KMS-11 (cell line): ENCODE data around the gene ZNHIT2.

Experiments used
- H2AFZ ChIP-seq: fragments of 200-600 bp; sonication (generic); 2 replicates; pipeline ENCODE4 v1.6.1; 2016; ENCODE audit warnings: antibody characterized with exemption, mixed run types, low read depth
- H3K27ac ChIP-seq: fragments of 200-600 bp; sonication (generic); 2 replicates; pipeline ENCODE4 v1.6.1; 2016; ENCODE audit warnings: mild to moderate bottlenecking, mixed run types
- H3K27me3 ChIP-seq: fragments of 200-600 bp; sonication (generic); 2 replicates; pipeline ENCODE4 v1.6.1; 2017; ENCODE audit warnings: mild to moderate bottlenecking, low read depth, mixed run types, moderate library complexity; ENCODE audit not compliant: insufficient read depth
- H3K36me3 ChIP-seq: fragments of 200-600 bp; sonication (generic); 2 replicates; pipeline ENCODE4 v1.6.1; 2017; ENCODE audit warnings: mild to moderate bottlenecking, mixed run types; ENCODE audit not compliant: insufficient read depth
- H3K4me1 ChIP-seq: fragments of 200-600 bp; sonication (generic); 2 replicates; pipeline ENCODE4 v1.6.1; 2016; ENCODE audit warnings: mild to moderate bottlenecking, low read depth, mixed run types; ENCODE audit not compliant: poor library complexity, severe bottlenecking
- H3K4me2 ChIP-seq: fragments of 200-600 bp; sonication (generic); 2 replicates; pipeline ENCODE4 v1.7.0; 2016; ENCODE audit warnings: mild to moderate bottlenecking, mixed run types
- H3K4me3 ChIP-seq: fragments of 200-600 bp; sonication (generic); IDR thresholded peaks from 2 replicates; pipeline ENCODE4 v1.6.1; 2017; ENCODE audit warnings: low read depth, low read length, mixed read lengths; ENCODE audit not compliant: insufficient read depth
- H3K79me2 ChIP-seq: fragments of 200-600 bp; sonication (generic); 2 replicates; pipeline ENCODE4 v1.6.1; 2016; ENCODE audit warnings: low read depth, mixed run types; ENCODE audit not compliant: insufficient read depth
- H3K9ac ChIP-seq: fragments of 200-600 bp; sonication (generic); 2 replicates; pipeline ENCODE4 v1.6.1; 2016; ENCODE audit warnings: mild to moderate bottlenecking, mixed run types
- H4K20me1 ChIP-seq: fragments of 200-600 bp; sonication (generic); 2 replicates; pipeline ENCODE4 v1.6.1; 2016; ENCODE audit warnings: mild to moderate bottlenecking, mixed run types; ENCODE audit not compliant: insufficient read depth
- CTCF ChIP-seq: fragments of 200-600 bp; sonication (generic); conservative IDR thresholded peaks from 2 replicates; pipeline ENCODE4 v1.6.1; 2017; ENCODE audit warnings: low read depth, mild to moderate bottlenecking, antibody characterized with exemption, low read length, moderate library complexity, mixed read lengths

The ZNHIT2 gene

GRCh38 chr11:65095974-65096806, 21.3 kb downstream of the ZNHIT2 start, which contains the start of gene VPS51:
Gene VPS51 (plus strand): TSS chr11:65096214. CDS start chr11:65096251, 37 bp downstream.
- H3K4me2 ChIP-seq = peak within 1 kb of the TSS; percentile 59
- no peaks in the 10 kb centered on the region for H3K36me3 ChIP-seq
- H4K20me1 ChIP-seq = no peaks in the 10 kb centered on the region
- TF ChIP-seq CTCF = no peak
- H3K27ac ChIP-seq = peak within 1 kb of the TSS; percentile 75
- H3K27me3 ChIP-seq = no peaks in the 10 kb centered on the region
- peak within 1 kb of the TSS; percentile 78 for H3K9ac ChIP-seq
- H3K4me1 ChIP-seq = peaks cover 62% of the 10 kb centered on the region
- H3K79me2 ChIP-seq = peaks cover 31% of the 10 kb centered on the region; the same call in 1 of the 2 replicates
- no peak within 1 kb of the TSS for H3K4me3 ChIP-seq
- peak within 1 kb of the TSS; percentile 92 for H2AFZ ChIP-seq

- H3K36me3 ChIP-seq = no peaks in the 10 kb centered on the region
- H3K27ac ChIP-seq = peak overlapping the region; percentile 75; the same call in 1 of the 2 replicates
- peak overlapping the region; percentile 92 for H2AFZ ChIP-seq
- peak overlapping the region; percentile 78; the same call in 1 of the 2 replicates for H3K9ac ChIP-seq
- H3K4me2 ChIP-seq = peak overlapping the region; percentile 59
- peaks cover 70% of the 10 kb centered on the region for H3K4me1 ChIP-seq
- no peak overlapping the region for H3K4me3 ChIP-seq
- no peaks in the 10 kb centered on the region for H4K20me1 ChIP-seq
- H3K27me3 ChIP-seq = no peaks in the 10 kb centered on the region
- peaks cover 26% of the 10 kb centered on the region; the same call in 1 of the 2 replicates for H3K79me2 ChIP-seq
- no peak for TF ChIP-seq CTCF
Observed at GRCh38 chr11:65095427-65095826, 22.1 kb downstream of the ZNHIT2 start.

- H3K27me3 ChIP-seq = no peaks in the 10 kb centered on the region
- H3K4me3 ChIP-seq = no peak overlapping the region
- peaks cover 91% of the 10 kb centered on the region for H3K4me1 ChIP-seq
- H3K27ac ChIP-seq = peak overlapping the region; percentile 82
- H3K9ac ChIP-seq = peak overlapping the region; percentile 43; the same call in 1 of the 2 replicates
- no peaks in the 10 kb centered on the region for H4K20me1 ChIP-seq
- H2AFZ ChIP-seq = no peak overlapping the region
- TF ChIP-seq CTCF = no peak
- no peaks in the 10 kb centered on the region for H3K36me3 ChIP-seq
- H3K4me2 ChIP-seq = peak overlapping the region; percentile 68
- H3K79me2 ChIP-seq = peaks cover 2% of the 10 kb centered on the region; the same call in 1 of the 2 replicates
Observed at GRCh38 chr11:65090628-65091027, 26.9 kb downstream of the ZNHIT2 start.

- no peaks in the 10 kb centered on the region for H4K20me1 ChIP-seq
- H3K4me2 ChIP-seq = peak overlapping the region; percentile 68
- H3K4me3 ChIP-seq = no peak overlapping the region
- H3K79me2 ChIP-seq = peaks cover 12% of the 10 kb centered on the region; the same call in 1 of the 2 replicates
- peak overlapping the region; percentile 43; the same call in 1 of the 2 replicates for H3K9ac ChIP-seq
- H2AFZ ChIP-seq = no peak overlapping the region
- H3K27me3 ChIP-seq = no peaks in the 10 kb centered on the region
- peaks cover 91% of the 10 kb centered on the region for H3K4me1 ChIP-seq
- peak overlapping the region; percentile 82 for H3K27ac ChIP-seq
- no peaks in the 10 kb centered on the region for H3K36me3 ChIP-seq
- TF ChIP-seq CTCF = no peak
Observed at GRCh38 chr11:65089621-65090020, 27.9 kb downstream of the ZNHIT2 start.
